Motor neuron (in vitro differentiated cells): ENCODE results near the gene PSD. TPM values are rescaled to one million over a fixed set of nuclear protein-coding genes. Genes with fewer than 3 reads are reported as not detected.

Experiments
- ATAC-seq, 8 experiments: fragments of 200-7000 bp; cut with Tn5 transposase; replicated peaks in 6 of 8; 2 replicates each; pipeline ENCODE4 v1.8.0; 2021; ENCODE audit warnings: mild to moderate bottlenecking in 8 of 8, moderate library complexity in 8 of 8
- H3K27ac ChIP-seq, 2 donors: fragments of 250-450 bp; sonication (Bioruptor Pico); 2 replicates each; pipeline ENCODE4 v1.9.0; 2021; ENCODE audit warnings: antibody characterized with exemption in 2 of 2, mild to moderate bottlenecking in 2 of 2, moderate library complexity in 1 of 2
- H3K4me1 ChIP-seq, 2 donors: fragments of 250-450 bp; sonication (Bioruptor Pico); replicated peaks in 1 of 2; 2 replicates each; pipeline ENCODE4 v1.6.1; 2021; ENCODE audit warnings: antibody characterized with exemption in 2 of 2, mild to moderate bottlenecking in 2 of 2, moderate library complexity in 1 of 2
- H3K4me3 ChIP-seq, 5 donors: fragments of 250-450 bp; sonication (Bioruptor Pico); 2 replicates each; pipeline ENCODE4 v1.9.0; 2021; ENCODE audit warnings: antibody characterized with exemption in 5 of 5, mild to moderate bottlenecking in 5 of 5, moderate library complexity in 4 of 5
- WGBS, 10 experiments: fragments of 450-650 bp; shearing (Covaris generic); methylation state at CpG; one replicate each; pipeline ENCODE4 v1.0.0; 2022; 5-methylcytosine and 5-hydroxymethylcytosine counted together
- in situ Hi-C, 9 experiments: fragments of 400-800 bp; cut with MboI; loops; one replicate each; pipeline ENCODE4 v1.15.0; 2021; ENCODE audit warnings: low sequenced_read_pairs in 9 of 9, low pct_unique_long_range_greater_than_20kb in 2 of 9; ENCODE audit not compliant: unreplicated experiment in 9 of 9
- total RNA-seq, 8 experiments: library from RNA; unstranded; fragments of 300-600 nt; gene quantifications; 2 replicates each; pipeline versions ENCODE4 v1.2.3 to v1.2.4, GENCODE V29; 2022

The PSD gene
- 10 to 100 TPM in 5 of 8 experiments, 1 to 10 TPM in 3; 5.9 to 55.8 (median 31.8) TPM for total RNA-seq

DNA sequence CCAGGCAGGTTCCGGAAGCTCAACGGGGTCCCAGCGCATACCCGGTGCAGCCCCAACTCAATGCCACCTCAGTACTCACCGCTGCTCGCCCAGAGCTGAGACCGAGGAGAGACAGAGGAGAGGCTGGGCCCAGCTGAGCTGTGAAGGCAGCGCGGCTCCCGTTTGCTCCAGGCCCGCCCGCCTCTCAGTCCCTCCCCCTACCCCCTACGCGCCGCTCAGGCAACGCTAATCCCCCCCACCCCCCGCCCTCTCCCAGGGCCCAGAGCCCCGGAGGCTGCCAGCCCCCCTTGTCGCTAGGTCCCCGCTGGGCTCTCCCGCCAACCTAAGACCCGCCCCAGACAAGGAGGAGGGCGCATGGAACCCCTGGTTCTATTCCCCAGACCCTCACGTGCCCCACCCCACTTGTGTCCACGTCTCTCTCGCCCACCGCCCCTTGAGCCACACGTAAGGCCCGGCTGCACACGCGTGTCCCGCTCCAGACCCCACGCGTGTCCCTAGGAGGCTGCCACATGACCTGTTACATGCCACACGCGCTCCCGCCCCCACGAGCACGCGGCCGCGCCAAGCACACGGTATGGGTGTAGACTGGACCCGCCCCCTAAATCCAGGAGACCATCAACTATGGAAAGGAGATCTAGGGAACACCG is at the start of gene PSD:
TSS of gene PSD (minus strand) at position 164 of the 647 bp plus-strand sequence. CDS start 1,747 bp downstream, outside the sequence.
- ATAC-seq = peak in 5 of 8 experiments; percentile 33 to 62 (median 57)
- Histone ChIP-seq H3K4me1 (peaks cover 26 to 29% of the 10 kb centered on the region in 2 donors), H3K27ac (peak within 1 kb of the TSS; percentile 94), H3K4me3 (peak within 1 kb of the TSS; percentile 54 to 83 (median 65))
- in situ Hi-C loops = no loop called here
- 0 to 21% (median 4%) methylated on average over 1 to 10 of the region's 45 CpGs; no CpG with 5 or more reads in 7 of the 10 experiments for WGBS, 10 experiments

DNA sequence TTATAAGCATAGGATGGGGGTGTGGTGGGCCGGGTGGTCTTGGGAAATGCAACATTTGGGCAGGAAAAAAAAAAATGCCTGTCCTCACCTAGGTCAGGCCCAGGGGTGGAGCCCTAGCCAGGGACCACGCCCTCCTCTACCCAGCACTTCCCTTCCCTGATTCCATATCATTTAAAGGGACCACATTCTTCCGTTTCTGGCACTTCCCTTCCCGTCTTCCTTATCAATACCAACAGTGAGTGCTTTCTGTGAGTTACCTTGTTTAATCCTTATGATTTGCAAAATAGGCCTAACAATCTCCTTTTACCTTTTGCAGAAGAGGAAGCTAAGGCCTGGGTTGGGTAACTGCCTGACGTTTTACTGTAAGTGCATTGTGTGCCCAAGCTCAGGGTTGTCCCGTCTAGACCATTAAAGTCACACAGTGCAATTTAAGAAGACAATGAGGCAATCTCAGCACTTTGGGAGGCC is 49.4 kb upstream of the PSD start:
- no peak for ATAC-seq
- WGBS, 10 experiments = 52 to 93% (median 80%) methylated on average over 2 to 5 of the region's 6 CpGs; no CpG with 5 or more reads in 5 of the 10 experiments
- in situ Hi-C loops = no loop called here
- Histone ChIP-seq H3K27ac (no peak overlapping the region), H3K4me1 (peaks cover 4% of the 10 kb centered on the region in 2 donors), H3K4me3 (no peak overlapping the region)

DNA sequence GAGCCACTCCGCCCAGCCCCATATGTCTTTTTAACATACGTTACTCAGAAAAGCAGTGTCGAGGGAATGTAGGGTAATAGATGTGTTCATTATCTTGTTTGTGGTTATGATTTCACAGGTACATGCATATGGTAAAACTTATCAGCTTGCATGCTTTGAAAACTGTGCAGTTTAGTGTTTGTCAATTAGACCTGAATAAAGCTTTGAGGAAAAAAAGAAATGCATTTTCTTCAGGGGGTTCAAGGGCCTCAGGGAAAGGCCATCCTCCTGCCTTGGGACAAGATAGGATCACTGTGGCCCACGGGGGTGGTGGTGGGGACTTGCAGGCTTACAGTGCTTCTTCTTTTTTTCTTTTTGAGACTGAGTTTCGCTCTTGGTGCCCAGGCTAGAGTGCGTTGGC is 48.7 kb upstream of the PSD start:
- Histone ChIP-seq H3K4me3 (no peak overlapping the region), H3K4me1 (peaks cover 11% of the 10 kb centered on the region in 2 donors), H3K27ac (no peak overlapping the region)
- in situ Hi-C loops = no loop called here
- 20 to 100% (median 89%) methylated on average over 1 to 5 of the region's 6 CpGs; no CpG with 5 or more reads in 3 of the 10 experiments for WGBS, 10 experiments
- ATAC-seq = no peak

DNA sequence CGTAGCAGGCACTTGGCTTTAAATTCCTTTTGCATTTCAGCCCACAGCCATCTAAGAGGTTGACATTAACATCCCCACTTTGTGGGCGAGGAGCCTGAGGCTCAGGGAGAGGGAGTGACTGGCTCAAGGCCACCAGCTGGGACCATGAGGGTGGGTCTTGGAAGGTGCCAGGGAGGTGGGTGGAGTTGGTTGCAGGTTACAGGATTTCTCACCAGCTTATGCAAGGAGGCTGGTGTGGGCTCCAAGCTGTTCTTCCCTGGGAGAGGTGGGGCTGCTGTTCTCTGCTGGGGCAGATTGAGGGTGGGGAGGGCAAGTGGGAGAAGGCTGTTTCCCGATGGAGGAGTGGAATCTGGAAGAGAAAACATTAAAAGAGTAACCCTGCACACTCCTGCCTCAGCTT is 46.9 kb upstream of the PSD start:
- ATAC-seq = peak in 1 of 8 experiments; percentile 5
- in situ Hi-C loops = no loop called here
- WGBS, 10 experiments = 6 to 71% (median 48%) methylated on average over 1 to 3 of the region's 3 CpGs; no CpG with 5 or more reads in 4 of the 10 experiments
- H3K27ac ChIP-seq = no peak overlapping the region
- peaks cover 20 to 22% of the 10 kb centered on the region in 2 donors for H3K4me1 ChIP-seq
- H3K4me3 ChIP-seq = no peak overlapping the region

DNA sequence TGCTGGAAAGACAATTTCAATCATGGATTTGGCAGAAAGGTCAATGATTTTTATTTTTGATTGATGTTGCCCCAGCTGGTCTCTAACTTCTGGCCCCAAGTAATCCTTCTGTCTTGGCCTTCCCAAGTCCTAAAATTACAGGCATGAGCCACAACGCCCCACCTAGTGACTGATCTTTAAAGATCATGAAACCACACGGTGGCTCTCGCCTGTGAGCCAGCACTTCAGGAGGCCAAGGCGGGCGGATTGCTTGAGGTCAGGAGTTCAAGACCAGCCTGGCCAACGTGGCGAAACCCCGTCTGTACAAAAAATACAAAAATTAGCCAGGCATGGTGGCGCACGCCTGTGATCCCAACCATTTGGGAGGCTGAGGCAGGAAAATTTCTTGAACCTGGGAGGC is 45.4 kb upstream of the PSD start:
- in situ Hi-C loops = no loop called here
- no peak for ATAC-seq
- 82 to 95% (median 88%) methylated on average over 2 to 10 of the region's 10 CpGs; no CpG with 5 or more reads in 4 of the 10 experiments for WGBS, 10 experiments
- H3K27ac ChIP-seq = no peak overlapping the region
- H3K4me1 ChIP-seq = peaks cover 20 to 22% of the 10 kb centered on the region in 2 donors
- no peak overlapping the region for H3K4me3 ChIP-seq

DNA sequence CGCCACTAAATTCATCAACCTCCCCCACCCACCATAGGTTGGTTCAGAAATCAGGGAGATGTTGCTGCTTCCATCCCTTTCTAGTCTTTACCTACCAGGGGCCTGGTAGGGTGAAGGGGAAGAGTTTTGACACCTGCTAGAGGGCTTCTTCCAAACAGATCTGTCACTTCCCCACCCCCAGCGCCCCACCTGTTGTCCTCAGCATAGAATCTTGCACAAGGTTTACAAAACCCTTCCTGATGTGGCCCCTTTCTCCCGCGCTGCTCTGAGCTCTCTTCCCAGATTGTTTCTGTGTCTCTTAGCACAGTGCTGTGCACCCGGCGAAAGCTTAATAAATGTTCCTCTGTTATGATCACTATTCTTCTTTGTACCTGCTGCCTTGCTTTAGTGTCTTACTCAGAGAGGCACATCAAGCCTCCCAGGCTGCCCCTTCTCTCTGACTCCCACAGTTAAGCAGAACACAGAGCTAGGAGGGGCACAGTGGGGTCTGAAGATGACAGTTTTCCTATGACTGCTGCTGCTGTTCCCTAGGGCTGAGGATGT is 44.0 kb upstream of the PSD start:
- Histone ChIP-seq H3K4me1 (peaks cover 20 to 22% of the 10 kb centered on the region in 2 donors), H3K4me3 (peak overlapping the region in 1 of 5 donors; percentile 13), H3K27ac (peak overlapping the region in 1 of 2 donors; percentile 8)
- in situ Hi-C loops = no loop called here
- 40 to 83% (median 64%) methylated on average over 1 to 6 of the region's 6 CpGs; no CpG with 5 or more reads in 2 of the 10 experiments for WGBS, 10 experiments
- ATAC-seq = peak in 1 of 8 experiments; percentile 3

DNA sequence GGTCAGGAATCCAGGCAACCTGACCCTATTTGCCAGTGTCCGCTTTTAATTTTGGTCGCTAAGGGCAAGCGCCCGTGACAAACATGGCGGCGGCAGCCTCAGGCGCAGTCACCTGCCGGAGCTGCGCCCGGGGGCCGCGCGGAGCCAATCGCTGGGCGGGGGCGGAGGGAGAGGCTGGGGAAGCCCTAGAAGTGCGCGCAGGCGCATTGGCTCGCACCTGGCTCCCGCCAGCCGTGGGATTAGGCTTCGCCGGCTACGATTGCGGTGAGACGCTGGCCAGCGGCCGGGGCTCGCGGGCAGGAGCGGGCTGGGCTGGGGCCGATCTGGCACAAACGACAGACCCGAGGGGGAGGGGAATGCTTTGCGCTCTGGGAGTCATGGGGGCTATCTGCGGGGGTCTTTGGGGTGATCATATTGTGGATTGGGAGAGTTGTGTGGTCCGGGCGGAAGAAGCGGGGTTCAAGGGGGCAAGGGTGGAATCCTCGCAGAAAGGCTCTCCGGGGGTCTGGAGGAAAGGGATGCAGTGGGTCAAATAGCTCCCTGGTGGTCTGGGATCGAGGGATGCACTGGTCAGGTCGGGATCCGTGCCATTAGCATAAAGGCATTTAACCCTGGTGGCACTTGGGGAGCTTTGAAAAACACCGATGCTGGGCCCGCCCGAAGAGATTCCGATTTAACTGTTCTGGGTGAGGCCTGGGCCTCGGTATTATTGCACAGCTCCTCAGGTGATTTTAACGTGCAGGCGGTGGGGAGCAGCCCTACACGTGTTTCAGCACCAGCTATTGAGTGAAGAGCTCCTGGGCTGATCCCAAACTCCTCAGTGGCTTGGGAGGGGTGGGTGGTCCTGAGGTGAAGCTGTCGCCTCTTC is 42.8 kb upstream of the PSD start:
- H3K4me3 ChIP-seq = peak overlapping the region; percentile 40 to 62 (median 55)
- in situ Hi-C loops = no loop called here
- WGBS, 10 experiments = 0 to 30% (median 0%) methylated on average over 1 to 11 of the region's 54 CpGs; no CpG with 5 or more reads in 2 of the 10 experiments
- H3K4me1 ChIP-seq = peaks cover 21 to 22% of the 10 kb centered on the region in 2 donors
- ATAC-seq = peak; percentile 84 to 98 (median 96)
- peak overlapping the region in 1 of 2 donors; percentile 65 for H3K27ac ChIP-seq

DNA sequence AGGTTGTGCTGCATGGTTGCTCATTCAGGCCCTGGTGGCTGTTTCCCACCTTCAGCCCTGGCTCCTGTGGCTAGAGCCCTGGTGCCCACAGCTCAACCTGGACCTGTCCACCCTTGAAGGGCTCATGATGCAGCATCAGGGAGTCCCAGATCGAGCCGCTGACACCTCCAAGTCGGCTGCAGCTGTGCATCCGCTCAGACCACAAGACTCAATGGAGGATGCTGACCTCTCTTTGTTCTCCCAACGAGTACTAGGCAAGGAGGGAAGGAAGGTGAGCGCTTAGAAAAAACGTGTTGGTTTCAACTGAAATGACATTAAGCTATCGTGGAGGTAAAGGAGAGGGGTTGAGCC is 42.2 kb upstream of the PSD start:
- peak in 6 of 8 experiments; percentile 29 to 45 (median 39) for ATAC-seq
- Histone ChIP-seq H3K4me3 (peak overlapping the region; percentile 40 to 62 (median 55)), H3K4me1 (peaks cover 27 to 28% of the 10 kb centered on the region in 2 donors), H3K27ac (peak overlapping the region; percentile 19 to 65)
- 25 to 67% (median 35%) methylated on average over 1 to 7 of the region's 8 CpGs; no CpG with 5 or more reads in 4 of the 10 experiments for WGBS, 10 experiments
- in situ Hi-C loops = no loop called here

DNA sequence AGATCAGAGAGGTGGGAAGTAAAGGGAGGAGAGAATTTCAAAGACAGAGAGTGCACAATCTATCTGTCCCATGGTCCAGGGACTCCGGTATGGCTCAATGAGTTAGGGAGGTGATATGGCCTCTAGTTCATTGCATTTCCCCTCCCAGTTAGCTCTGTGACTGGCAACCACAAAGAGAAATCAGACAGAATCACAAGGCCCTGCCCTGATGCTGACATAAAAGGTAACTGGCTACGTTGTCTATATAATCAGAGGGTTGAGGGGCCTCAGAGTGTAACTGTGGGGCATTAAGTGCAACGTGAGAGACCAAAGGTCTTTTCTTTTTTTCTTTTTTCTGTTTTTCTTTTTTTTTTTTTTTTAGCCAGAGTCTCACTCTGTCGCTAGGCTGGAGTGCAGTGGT is 40.1 kb upstream of the PSD start:
- ATAC-seq = no peak
- H3K27ac ChIP-seq = no peak overlapping the region
- peaks cover 30 to 32% of the 10 kb centered on the region in 2 donors for H3K4me1 ChIP-seq
- 35 to 90% (median 75%) methylated on average over 1 to 4 of the region's 4 CpGs for WGBS, 10 experiments
- H3K4me3 ChIP-seq = no peak overlapping the region
- in situ Hi-C loops = no loop called here

DNA sequence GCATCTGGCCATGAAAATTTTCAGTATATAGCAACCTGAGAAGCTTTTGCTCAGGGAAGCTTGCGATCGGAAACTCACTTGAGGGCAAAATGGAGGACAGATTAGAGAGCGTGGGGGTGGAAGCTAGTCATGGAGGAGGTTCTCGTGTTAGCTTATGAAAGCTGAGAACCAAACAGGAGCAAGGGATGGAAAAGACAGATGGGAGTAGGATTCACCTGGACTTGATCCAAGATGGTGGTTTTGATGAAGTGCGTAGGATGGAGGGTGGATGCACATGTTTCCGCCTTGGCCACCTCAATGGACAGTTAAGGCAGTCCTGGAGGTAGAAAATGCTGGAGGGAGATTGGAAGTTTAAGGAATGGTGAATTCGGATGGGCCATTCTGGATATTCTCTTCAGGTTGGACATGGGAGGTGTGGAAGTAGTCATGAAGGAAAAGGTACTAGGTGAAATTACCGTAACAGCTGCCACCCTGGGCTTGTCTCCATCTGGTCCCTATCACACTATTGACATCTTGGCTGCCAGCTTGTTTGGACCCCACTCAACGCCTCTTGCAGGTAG is 39.1 kb upstream of the PSD start:
- ATAC-seq = no peak
- Histone ChIP-seq H3K4me3 (no peak overlapping the region), H3K27ac (no peak overlapping the region), H3K4me1 (peaks cover 25 to 26% of the 10 kb centered on the region in 2 donors)
- 66 to 100% (median 92%) methylated on average over 1 to 7 of the region's 9 CpGs; no CpG with 5 or more reads in 2 of the 10 experiments for WGBS, 10 experiments
- in situ Hi-C loops = no loop called here

DNA sequence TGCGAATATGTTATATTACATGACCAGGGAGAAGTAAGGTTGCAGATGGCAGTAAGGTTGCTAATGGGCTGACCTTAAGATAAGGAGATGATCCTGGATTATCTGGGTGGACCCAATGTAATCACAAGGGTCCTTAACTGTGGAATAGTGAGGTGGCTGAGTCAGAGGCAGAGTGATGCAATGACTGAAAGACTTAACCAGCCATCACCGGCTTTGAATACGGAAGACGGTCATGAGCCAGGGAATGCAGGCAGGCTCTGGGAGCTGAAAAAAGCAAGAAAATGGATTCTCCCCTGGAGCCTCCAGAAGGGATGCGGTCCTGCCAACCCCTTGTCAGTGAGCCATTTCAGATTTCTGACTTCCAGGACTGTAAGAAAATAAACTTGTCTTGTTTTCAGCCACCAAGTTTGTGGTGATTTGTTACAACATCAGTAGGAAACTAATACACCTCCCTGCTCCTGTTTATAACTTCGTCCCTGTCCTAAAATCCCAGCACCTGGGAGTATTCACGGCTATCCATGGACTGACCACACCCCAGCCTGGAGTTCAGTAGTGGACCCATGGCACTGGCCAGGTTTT is 37.4 kb upstream of the PSD start:
- 8 to 94% (median 60%) methylated on average over 1 to 7 of the region's 7 CpGs; no CpG with 5 or more reads in 3 of the 10 experiments for WGBS, 10 experiments
- Histone ChIP-seq H3K4me1 (peaks cover 22 to 25% of the 10 kb centered on the region in 2 donors), H3K4me3 (no peak overlapping the region), H3K27ac (peak overlapping the region; percentile 76 to 77)
- in situ Hi-C loops = no loop called here
- peak in 7 of 8 experiments; percentile 62 to 90 (median 81) for ATAC-seq
